ENCODE measurements around the gene TGFBI. TPM values are rescaled to one million over a fixed set of nuclear protein-coding genes. Genes with fewer than 3 reads are reported as not detected.

TGFBI gene
- total RNA-seq, 4 donors from 2014 or later = 19.6 to 55.9 (median 38.5) TPM

GRCh38 chr5:136060963-136061362, 32.2 kb downstream of the TGFBI start:
- Histone ChIP-seq H3K27ac (no peak overlapping the region), H3K36me3 (no peaks in the 10 kb centered on the region), H3K4me3 (replicated peaks in 1 of 3) (no peak overlapping the region), H3K27me3 (no peaks in the 10 kb centered on the region), H3K9me3 (no peaks in the 10 kb centered on the region), H3K4me1 (peaks cover 4 to 17% of the 10 kb centered on the region in 2 donors)
- TF ChIP-seq POLR2A (IDR thresholded peaks at IDR 0.05) = no peak
- TF ChIP-seq CTCF (IDR thresholded peaks at IDR 0.05) = no peak
- intact Hi-C loops (cut with DNase I) = no loop called here
- 95% methylated on average over 7 of the region's 7 CpGs for WGBS, 2 donors
- DNase-seq = no peak

GRCh38 chr5:136061630-136062365, 33.0 kb downstream of the TGFBI start:
- peak; percentile 71 to 73 for DNase-seq
- H3K36me3 ChIP-seq = no peaks in the 10 kb centered on the region
- intact Hi-C loops (cut with DNase I) = no loop called here
- peak overlapping the region in 1 of 3 donors; percentile 24 for H3K27ac ChIP-seq
- no peak overlapping the region for H3K4me3 ChIP-seq (replicated peaks in 1 of 3)
- H3K4me1 ChIP-seq = peaks cover 4 to 22% of the 10 kb centered on the region in 2 donors
- TF ChIP-seq POLR2A (IDR thresholded peaks at IDR 0.05) (no peak), CTCF (IDR thresholded peaks at IDR 0.05) (no peak)
- no peaks in the 10 kb centered on the region for H3K9me3 ChIP-seq
- 68 to 74% methylated on average over 5 to 6 of the region's 6 CpGs for WGBS, 2 donors
- no peaks in the 10 kb centered on the region for H3K27me3 ChIP-seq

- Histone ChIP-seq H3K4me3 (replicated peaks in 1 of 3) (no peak overlapping the region), H3K36me3 (no peaks in the 10 kb centered on the region), H3K27me3 (no peaks in the 10 kb centered on the region), H3K4me1 (peaks cover 4 to 22% of the 10 kb centered on the region in 2 donors), H3K9me3 (no peaks in the 10 kb centered on the region), H3K27ac (peak overlapping the region in 1 of 3 donors; percentile 24)
- TF ChIP-seq CTCF (IDR thresholded peaks at IDR 0.05) (peak in 4 of 6 experiments; percentile 43 to 71 (median 58)), POLR2A (IDR thresholded peaks at IDR 0.05) (no peak)
- intact Hi-C loops (cut with DNase I) = no loop called here
- peak; percentile 42 to 51 for DNase-seq
- WGBS, 2 donors = 71 to 80% methylated on average over 6 of the region's 6 CpGs
Observed at GRCh38 chr5:136062366-136063274, 33.8 kb downstream of the TGFBI start.

GRCh38 chr5:136063778-136064465, 35.1 kb downstream of the TGFBI start:
- Histone ChIP-seq H3K27me3 (no peaks in the 10 kb centered on the region), H3K4me1 (peaks cover 4 to 21% of the 10 kb centered on the region in 2 donors), H3K36me3 (no peaks in the 10 kb centered on the region), H3K4me3 (replicated peaks in 1 of 3) (no peak overlapping the region), H3K27ac (no peak overlapping the region), H3K9me3 (no peaks in the 10 kb centered on the region)
- DNase-seq = no peak
- TF ChIP-seq CTCF (IDR thresholded peaks at IDR 0.05) (no peak), POLR2A (IDR thresholded peaks at IDR 0.05) (no peak)
- intact Hi-C loops (cut with DNase I) = no loop called here
- 93% methylated on average over 8 of the region's 8 CpGs for WGBS, 2 donors

Data from thyroid gland (tissue), 4 donors.